ENCODE results near the gene CLEC16A. TPM values are rescaled to one million over a fixed set of nuclear protein-coding genes. Genes with fewer than 3 reads are reported as not detected.

CLEC16A gene
- polyA plus RNA-seq, 3 donors = 3.4 to 12.0 (median 5.8) TPM

- Mint-ChIP-seq H3K27ac (peak overlapping the region in 2 of 7 donors; percentile 42 to 54), H3K9me3 (no peaks in the 10 kb centered on the region), H3K27me3 (ENCODE audit: low read depth in 3 of 3) (peaks cover 0 to 3% (median 1%) of the 10 kb centered on the region in 3 donors), H3K4me3 (no peak overlapping the region), H3K36me3 (peaks cover 89 to 91% of the 10 kb centered on the region in 2 donors), H3K4me1 (peaks cover 2% of the 10 kb centered on the region)
- WGBS (ENCODE audit: insufficient coverage) = 95% methylated on average over 4 of the region's 5 CpGs
- peaks cover 55 to 100% of the 10 kb centered on the region in 2 donors for H3K36me3 ChIP-seq (replicated peaks in 1 of 2; ENCODE audit: control insufficient read depth in 1 of 2, insufficient read depth in 2 of 2, low read length in 2 of 2)
- intact Hi-C loops (cut with micrococcal nuclease) = no loop called here
- no peak overlapping the region for H3K9ac ChIP-seq (ENCODE audit: insufficient read depth, low read length, poor library complexity, severe bottlenecking)
- H3K27ac ChIP-seq (ENCODE audit: low read depth in 1 of 2, low read length in 2 of 2) = no peak overlapping the region
- no peak overlapping the region for H2AFZ ChIP-seq (ENCODE audit: insufficient read depth, low read depth, low read length, poor library complexity, severe bottlenecking)
- H3K4me2 ChIP-seq (replicated peaks; ENCODE audit: extremely low read depth, low read length, poor library complexity, severe bottlenecking) = no peak overlapping the region
- no peaks in the 10 kb centered on the region for H3K4me1 ChIP-seq (ENCODE audit: control insufficient read depth in 1 of 2, insufficient read depth in 2 of 2, low read length in 2 of 2)
- H3K4me3 ChIP-seq (replicated peaks in 1 of 3; ENCODE audit: low read depth in 2 of 3, low read length in 3 of 3) = no peak overlapping the region
- H4K20me1 ChIP-seq (ENCODE audit: insufficient read depth, low read length) = peaks cover 3% of the 10 kb centered on the region
- peak in 1 of 3 donors; percentile 15 for DNase-seq
- H3K79me2 ChIP-seq (ENCODE audit: insufficient read depth, low read length) = no peaks in the 10 kb centered on the region
- no peak for TF ChIP-seq CTCF (IDR thresholded peaks at IDR 0.05)
- no peaks in the 10 kb centered on the region for H3K27me3 ChIP-seq (ENCODE audit: control insufficient read depth in 2 of 2, insufficient read depth in 2 of 2, low read length in 2 of 2)
- H3K9me3 ChIP-seq (replicated peaks in 1 of 2; ENCODE audit: control insufficient read depth in 1 of 2, insufficient read depth in 1 of 2, low read length in 2 of 2) = no peaks in the 10 kb centered on the region
Measured at GRCh38 chr16:10992797-10993196, 48.4 kb downstream of the CLEC16A start.

DNA sequence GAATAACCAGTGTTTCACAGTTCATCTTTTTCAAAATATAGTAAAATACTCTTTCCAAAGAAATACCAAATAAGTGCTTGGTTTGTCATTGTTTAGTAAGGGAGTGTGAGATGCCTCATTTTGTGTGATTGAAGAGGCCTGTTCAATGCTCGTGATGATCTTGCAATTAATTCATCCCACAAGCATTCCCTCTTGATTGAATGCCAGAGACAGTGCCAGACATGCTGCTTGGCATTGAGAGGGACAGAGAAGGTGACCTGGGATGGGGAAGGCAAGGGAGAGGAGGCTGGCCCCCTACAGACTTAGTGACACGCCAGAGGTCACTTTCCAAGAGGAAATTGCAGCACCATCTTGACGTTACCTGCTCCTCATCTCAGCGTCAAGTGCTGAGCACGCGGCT is 49.3 kb downstream of the CLEC16A start:
- no peaks in the 10 kb centered on the region for H3K79me2 ChIP-seq (ENCODE audit: insufficient read depth, low read length)
- TF ChIP-seq CTCF (IDR thresholded peaks at IDR 0.05) = no peak

More for the DNA sequence above, 49.3 kb downstream of the CLEC16A start:
- Histone ChIP-seq H3K27ac (ENCODE audit: low read depth in 1 of 2, low read length in 2 of 2) (no peak overlapping the region), H3K36me3 (replicated peaks in 1 of 2; ENCODE audit: control insufficient read depth in 1 of 2, insufficient read depth in 2 of 2, low read length in 2 of 2) (peaks cover 46 to 100% of the 10 kb centered on the region in 2 donors), H3K4me1 (ENCODE audit: control insufficient read depth in 1 of 2, insufficient read depth in 2 of 2, low read length in 2 of 2) (no peaks in the 10 kb centered on the region), H3K4me3 (replicated peaks in 1 of 3; ENCODE audit: low read depth in 2 of 3, low read length in 3 of 3) (no peak overlapping the region), H3K9ac (ENCODE audit: insufficient read depth, low read length, poor library complexity, severe bottlenecking) (no peak overlapping the region), H2AFZ (ENCODE audit: insufficient read depth, low read depth, low read length, poor library complexity, severe bottlenecking) (no peak overlapping the region), H4K20me1 (ENCODE audit: insufficient read depth, low read length) (peaks cover 3% of the 10 kb centered on the region), H3K9me3 (replicated peaks in 1 of 2; ENCODE audit: control insufficient read depth in 1 of 2, insufficient read depth in 1 of 2, low read length in 2 of 2) (no peaks in the 10 kb centered on the region), H3K27me3 (ENCODE audit: control insufficient read depth in 2 of 2, insufficient read depth in 2 of 2, low read length in 2 of 2) (no peaks in the 10 kb centered on the region), H3K4me2 (replicated peaks; ENCODE audit: extremely low read depth, low read length, poor library complexity, severe bottlenecking) (no peak overlapping the region)
- H3K4me1 Mint-ChIP-seq = peaks cover 2% of the 10 kb centered on the region
- DNase-seq = no peak
- WGBS (ENCODE audit: insufficient coverage) = 73% methylated on average over 5 of the region's 6 CpGs
- H3K9me3 Mint-ChIP-seq = no peaks in the 10 kb centered on the region
- H3K27ac Mint-ChIP-seq = no peak overlapping the region
- intact Hi-C loops (cut with micrococcal nuclease) = no loop called here
- H3K4me3 Mint-ChIP-seq = no peak overlapping the region
- H3K36me3 Mint-ChIP-seq = peaks cover 88% of the 10 kb centered on the region in 2 donors
- H3K27me3 Mint-ChIP-seq (ENCODE audit: low read depth in 3 of 3) = peaks cover 0 to 3% (median 1%) of the 10 kb centered on the region in 3 donors

All from CD14-positive monocyte (primary cell).